Lower leg skin (tissue), 4 donors: ENCODE data around the gene NRN1L. TPM values are rescaled to one million over a fixed set of nuclear protein-coding genes. Genes with fewer than 3 reads are reported as not detected.

Experiments used
- DNase-seq, 2 donors: peaks; one replicate each; pipeline ENCODE4 v3.0.0-alpha.2; 2019; ENCODE audit warnings: low spot score in 2 of 2
- H3K4me3 ChIP-seq: fragments of 200-600 bp; sonication (generic); 2 replicates; pipeline ENCODE4 v1.5.1; 2017; ENCODE audit warnings: mild to moderate bottlenecking, low read depth; ENCODE audit not compliant: poor library complexity, severe bottlenecking
- POLR2A ChIP-seq, 2 donors: fragments of 450-650 bp; IDR thresholded peaks; one replicate each; pipeline ENCODE4 v1.6.1; 2016 to 2017; ENCODE audit warnings: antibody characterized with exemption in 2 of 2, mild to moderate bottlenecking in 1 of 2, moderate library complexity in 1 of 2
- WGBS, 2 donors: methylation state at CpG; one replicate each; pipeline ENCODE4 v1.1.5; 2018; 5-methylcytosine and 5-hydroxymethylcytosine counted together
- intact Hi-C: fragments of 100-400 bp; cut with DNase I; formaldehyde crosslinking; loops from one replicate; pipeline ENCODE4 v1.15.0; 2023; ENCODE audit warnings: low total_unique reads
- total RNA-seq, 4 donors: library from RNA; depleted of rRNA; stranded (reverse); fragments of >200 nt; gene quantifications; one replicate each; pipeline ENCODE4 v1.1.0, GENCODE V29; 2016
- TF ChIP-seq, protein P1 (sequence below), 3 donors: fragments of 450-650 bp; IDR thresholded peaks; one replicate each; pipeline ENCODE4 v1.5.1; 2016; ENCODE audit warnings: antibody characterized with exemption in 3 of 3, mild to moderate bottlenecking in 3 of 3, moderate library complexity in 2 of 3

NRN1L gene
- total RNA-seq, 4 donors from 2014 or later = 0.65 to 3.7 (median 0.80) TPM; not detected in 1

DNA sequence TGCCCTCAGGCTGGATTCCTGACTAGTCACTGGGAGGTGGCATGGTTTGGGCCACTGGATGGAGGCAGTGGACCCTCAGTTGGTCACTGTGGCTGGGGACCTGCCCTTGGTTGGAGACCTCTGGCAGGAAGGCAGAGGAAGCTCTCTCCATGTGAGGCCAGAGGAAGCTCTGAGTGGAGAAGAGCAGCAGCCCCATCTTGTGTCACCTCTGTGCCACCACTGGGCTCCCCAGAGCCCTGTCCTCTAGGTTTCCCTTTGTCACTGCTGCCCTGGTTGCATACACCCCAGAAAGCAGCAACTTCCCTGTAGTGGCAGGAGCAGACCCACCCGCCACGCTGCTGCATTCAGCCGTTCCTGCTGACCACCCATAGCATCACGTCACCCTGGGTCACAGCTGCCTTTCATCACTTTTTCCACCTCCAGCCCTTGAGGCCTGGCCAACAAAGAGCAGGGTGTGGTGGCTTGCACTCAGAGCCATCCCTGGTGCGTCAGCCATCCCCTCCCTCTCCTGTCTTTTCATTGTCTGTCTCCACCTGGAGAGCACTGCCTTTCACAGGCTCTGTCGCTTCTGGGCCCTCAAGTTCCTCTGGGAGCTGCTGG is 35.0 kb downstream of the NRN1L start:
- intact Hi-C loops = loop anchor here (10.0 kb wide), 1 partner anchor 95 kb away; no protein-coding TSS in a partner anchor
- no peak for DNase-seq
- no peak overlapping the region for H3K4me3 ChIP-seq
- 37 to 39% methylated on average over 6 of the region's 6 CpGs for WGBS, 2 donors
- no peak for TF ChIP-seq POLR2A (IDR thresholded peaks at IDR 0.05)
- TF ChIP-seq, protein P1, sequence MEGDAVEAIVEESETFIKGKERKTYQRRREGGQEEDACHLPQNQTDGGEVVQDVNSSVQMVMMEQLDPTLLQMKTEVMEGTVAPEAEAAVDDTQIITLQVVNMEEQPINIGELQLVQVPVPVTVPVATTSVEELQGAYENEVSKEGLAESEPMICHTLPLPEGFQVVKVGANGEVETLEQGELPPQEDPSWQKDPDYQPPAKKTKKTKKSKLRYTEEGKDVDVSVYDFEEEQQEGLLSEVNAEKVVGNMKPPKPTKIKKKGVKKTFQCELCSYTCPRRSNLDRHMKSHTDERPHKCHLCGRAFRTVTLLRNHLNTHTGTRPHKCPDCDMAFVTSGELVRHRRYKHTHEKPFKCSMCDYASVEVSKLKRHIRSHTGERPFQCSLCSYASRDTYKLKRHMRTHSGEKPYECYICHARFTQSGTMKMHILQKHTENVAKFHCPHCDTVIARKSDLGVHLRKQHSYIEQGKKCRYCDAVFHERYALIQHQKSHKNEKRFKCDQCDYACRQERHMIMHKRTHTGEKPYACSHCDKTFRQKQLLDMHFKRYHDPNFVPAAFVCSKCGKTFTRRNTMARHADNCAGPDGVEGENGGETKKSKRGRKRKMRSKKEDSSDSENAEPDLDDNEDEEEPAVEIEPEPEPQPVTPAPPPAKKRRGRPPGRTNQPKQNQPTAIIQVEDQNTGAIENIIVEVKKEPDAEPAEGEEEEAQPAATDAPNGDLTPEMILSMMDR (IDR thresholded peaks at IDR 0.05) = no peak

DNA sequence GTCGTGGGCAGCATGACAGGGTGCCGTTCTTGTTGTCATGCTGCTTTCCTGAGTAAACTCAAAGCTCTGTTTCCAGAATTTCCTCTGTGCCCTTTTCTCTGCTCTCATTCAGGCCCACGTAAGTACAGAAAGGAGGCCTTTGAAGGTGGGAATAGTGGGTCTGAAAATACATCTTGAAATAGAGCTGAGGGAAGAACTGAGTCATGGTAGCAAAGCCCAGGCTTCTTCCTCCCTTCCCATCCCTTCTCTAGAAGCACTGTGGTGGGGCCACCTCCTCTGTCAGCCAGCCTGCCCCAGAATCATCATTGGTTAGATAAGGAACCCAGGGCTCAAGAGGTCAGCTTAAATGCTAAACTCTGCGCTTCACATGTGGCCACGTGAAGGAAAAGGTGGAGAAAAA is 37.5 kb downstream of the NRN1L start:
- no peak for TF ChIP-seq POLR2A (IDR thresholded peaks at IDR 0.05)
- TF ChIP-seq, protein P1 (IDR thresholded peaks at IDR 0.05) = no peak
- intact Hi-C loops = loop anchor here (10.0 kb wide), 1 partner anchor 97 kb away; no protein-coding TSS in a partner anchor
- WGBS, 2 donors = 62 to 65% methylated on average over 5 of the region's 5 CpGs
- H3K4me3 ChIP-seq = no peak overlapping the region
- DNase-seq = no peak

DNA sequence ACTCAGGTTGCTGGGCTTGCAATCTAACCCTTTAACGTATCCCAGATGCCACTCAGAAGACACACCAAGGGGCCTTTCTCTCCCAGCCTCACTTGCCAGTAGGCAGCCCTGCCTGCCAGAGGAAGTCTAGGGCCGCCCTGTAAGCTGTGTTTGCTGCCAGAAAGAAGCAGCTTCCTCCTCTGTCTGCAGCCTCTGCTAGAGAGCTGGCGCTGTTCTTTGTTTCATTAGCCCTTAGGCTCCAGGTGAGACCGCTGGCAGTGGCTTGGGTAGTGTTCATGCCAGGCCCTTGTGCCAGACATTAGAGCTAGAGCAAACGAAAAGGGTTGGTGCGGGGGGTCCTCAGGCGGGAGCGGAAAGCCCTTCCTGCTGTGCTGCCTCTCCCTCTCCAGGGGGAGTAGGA is 38.1 kb downstream of the NRN1L start:
- TF ChIP-seq POLR2A (IDR thresholded peaks at IDR 0.05) = no peak
- TF ChIP-seq, protein P1 (IDR thresholded peaks at IDR 0.05) = no peak
- WGBS, 2 donors = 38 to 47% methylated on average over 8 of the region's 8 CpGs
- DNase-seq = no peak
- no peak overlapping the region for H3K4me3 ChIP-seq
- intact Hi-C loops = loop anchor here (10.0 kb wide), 1 partner anchor 98 kb away; no protein-coding TSS in a partner anchor

DNA sequence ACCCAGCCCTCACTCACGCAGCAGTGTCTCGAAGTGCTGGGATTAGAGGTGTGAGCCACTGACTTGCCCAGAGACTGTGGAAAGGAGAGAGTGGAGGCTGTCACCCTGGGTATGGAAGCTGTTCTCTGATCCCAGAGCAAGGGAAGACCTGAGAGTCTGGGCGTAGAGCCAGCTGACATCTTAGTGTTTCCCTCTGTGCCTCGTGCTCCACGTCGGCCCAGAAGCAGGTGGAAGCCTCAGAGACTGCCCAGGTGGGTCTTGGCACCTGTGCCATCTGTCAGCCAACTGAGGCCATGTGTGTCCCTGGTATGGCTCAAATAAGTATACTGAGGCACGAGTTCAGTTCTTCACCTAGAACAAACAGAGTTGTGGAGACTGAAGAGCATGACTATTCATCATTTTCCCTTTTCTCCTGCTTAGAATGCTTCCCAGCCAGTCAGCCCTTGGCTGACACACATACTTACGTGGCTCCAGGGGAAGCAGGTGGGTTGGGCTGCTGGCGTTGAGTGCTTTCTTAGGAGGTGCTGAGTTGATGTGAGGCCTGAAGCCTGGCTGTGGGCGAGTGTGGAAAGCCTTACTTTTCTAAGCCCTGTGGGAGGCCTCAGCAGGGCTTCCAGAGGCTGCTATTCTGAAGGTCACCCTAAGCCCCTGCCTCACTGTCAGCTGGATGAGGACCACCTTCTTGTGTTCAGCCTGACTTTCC is 38.9 kb downstream of the NRN1L start:
- H3K4me3 ChIP-seq = no peak overlapping the region
- 57 to 58% methylated on average over 10 of the region's 10 CpGs for WGBS, 2 donors
- intact Hi-C loops = loop anchor here (10.0 kb wide), 1 partner anchor 99 kb away; no protein-coding TSS in a partner anchor
- no peak for DNase-seq
- TF ChIP-seq POLR2A (IDR thresholded peaks at IDR 0.05) = no peak
- TF ChIP-seq, protein P1 (IDR thresholded peaks at IDR 0.05) = no peak

DNA sequence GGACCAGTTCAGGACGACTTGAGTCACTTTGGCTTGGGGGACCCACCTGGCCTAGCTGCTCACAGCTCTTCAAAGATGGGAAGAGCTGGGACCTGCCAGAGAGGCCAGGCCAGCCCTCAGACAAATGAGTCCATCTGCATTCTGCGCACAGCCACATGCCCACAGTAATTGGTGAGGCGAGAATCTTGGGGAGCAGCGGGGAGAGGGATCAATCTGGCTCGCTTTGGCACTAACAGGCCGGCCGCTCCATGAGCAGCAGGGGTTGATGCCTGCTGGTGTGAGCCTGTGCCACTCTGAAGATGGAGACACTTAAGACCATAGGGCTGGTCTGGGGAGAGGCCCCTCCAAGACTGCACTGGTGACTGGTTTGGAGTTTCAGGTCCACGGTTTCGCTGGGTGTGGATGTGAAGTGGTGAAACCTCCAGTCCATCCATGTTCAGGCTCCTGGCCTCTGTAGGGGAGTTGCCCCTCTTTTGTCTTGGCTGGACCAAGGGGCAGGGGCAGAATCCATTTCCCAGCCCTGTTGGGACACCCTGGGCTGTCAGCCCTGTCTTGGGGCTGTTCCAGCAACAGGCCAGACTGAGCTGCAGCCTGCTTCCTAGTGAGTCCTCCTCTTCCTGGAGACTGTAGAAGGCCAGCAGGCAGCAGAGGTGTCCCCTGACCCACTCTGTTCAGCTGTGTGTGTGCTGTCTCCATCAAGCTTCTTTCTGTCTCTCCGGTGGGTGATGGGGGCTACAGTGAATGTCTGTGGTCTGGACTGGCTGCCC is 39.6 kb downstream of the NRN1L start:
- WGBS, 2 donors = 87 to 94% methylated on average over 10 of the region's 10 CpGs

More for the DNA sequence above, 39.6 kb downstream of the NRN1L start:
- intact Hi-C loops = loop anchor here (10.0 kb wide), 1 partner anchor 100 kb away; no protein-coding TSS in a partner anchor
- DNase-seq = no peak
- TF ChIP-seq POLR2A (IDR thresholded peaks at IDR 0.05) = no peak
- TF ChIP-seq, protein P1 (IDR thresholded peaks at IDR 0.05) = no peak
- H3K4me3 ChIP-seq = no peak overlapping the region
